ES-I3 (cell line): ENCODE results near the gene GZMM.

Source experiments
- H3K36me3 ChIP-seq: 2 replicates; pipeline ENCODE4 v1.6.1; 2013; ENCODE audit warnings: mild to moderate bottlenecking, low read length, control low read depth, moderate library complexity; ENCODE audit not compliant: insufficient read depth
- H3K4me1 ChIP-seq: 2 replicates; pipeline ENCODE4 v1.6.1; 2013; ENCODE audit warnings: mild to moderate bottlenecking, control low read depth, low read length; ENCODE audit not compliant: insufficient read depth
- H3K9ac ChIP-seq: 2 replicates; pipeline ENCODE4 v1.6.1; 2013; ENCODE audit warnings: low read depth, mild to moderate bottlenecking, low read length, moderate library complexity
- H3K9me3 ChIP-seq: 2 replicates; pipeline ENCODE4 v1.6.1; 2013; ENCODE audit warnings: mild to moderate bottlenecking, low read length, moderate library complexity; ENCODE audit not compliant: control insufficient read depth, insufficient read depth

Gene GZMM

GRCh38 chr19:519449-519865 is 24.4 kb upstream of the GZMM start:
- H3K9me3 ChIP-seq: no peaks in the 10 kb centered on the region; the same call in 1 of the 2 replicates
- no peaks in the 10 kb centered on the region for H3K4me1 ChIP-seq
- H3K9ac ChIP-seq: no peak overlapping the region
- no peaks in the 10 kb centered on the region for H3K36me3 ChIP-seq

- Histone ChIP-seq H3K9ac (no peak overlapping the region), H3K36me3 (no peaks in the 10 kb centered on the region), H3K9me3 (no peaks in the 10 kb centered on the region; the same call in 1 of the 2 replicates), H3K4me1 (no peaks in the 10 kb centered on the region; the same call in 1 of the 2 replicates)
Measured at GRCh38 chr19:522726-523125, 21.1 kb upstream of the GZMM start.

DNA sequence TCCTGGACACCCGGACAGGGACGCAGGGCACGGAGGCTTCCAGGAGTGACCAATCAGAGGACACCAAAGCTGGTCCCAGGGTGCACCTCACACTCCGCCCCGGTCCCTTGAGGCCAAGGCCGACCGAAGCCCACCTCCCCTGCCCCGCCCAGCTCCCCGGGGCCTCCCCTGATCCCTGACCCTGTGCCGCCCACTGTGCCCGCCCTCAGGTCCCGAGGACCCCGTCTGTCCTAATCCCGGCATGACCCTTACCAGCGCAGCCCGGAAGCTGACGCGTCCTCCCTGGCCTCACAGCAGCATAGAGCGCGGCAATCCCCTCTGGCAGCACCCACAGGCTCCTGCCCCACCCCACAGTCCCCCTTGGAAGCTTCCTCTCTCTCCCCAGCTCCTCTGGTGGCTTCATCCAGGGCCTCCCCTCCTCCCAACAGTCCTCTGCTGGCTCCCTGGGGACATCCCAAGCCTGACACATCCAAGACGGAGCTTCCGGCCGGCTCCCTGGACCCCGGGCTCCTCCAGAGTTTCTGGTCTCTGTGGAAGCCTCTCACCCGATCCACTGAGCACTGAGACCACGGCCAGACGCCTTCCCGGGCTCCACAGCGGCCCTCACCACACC is 19.7 kb upstream of the GZMM start:
- Histone ChIP-seq H3K9ac (no peak overlapping the region), H3K36me3 (no peaks in the 10 kb centered on the region), H3K9me3 (no peaks in the 10 kb centered on the region; the same call in 1 of the 2 replicates), H3K4me1 (no peaks in the 10 kb centered on the region; the same call in 1 of the 2 replicates)

GRCh38 chr19:525029-525428 is 18.8 kb upstream of the GZMM start:
- Histone ChIP-seq H3K9ac (peak overlapping the region; percentile 20; the same call in 1 of the 2 replicates), H3K9me3 (no peaks in the 10 kb centered on the region; the same call in 1 of the 2 replicates), H3K4me1 (no peaks in the 10 kb centered on the region; the same call in 1 of the 2 replicates)

DNA sequence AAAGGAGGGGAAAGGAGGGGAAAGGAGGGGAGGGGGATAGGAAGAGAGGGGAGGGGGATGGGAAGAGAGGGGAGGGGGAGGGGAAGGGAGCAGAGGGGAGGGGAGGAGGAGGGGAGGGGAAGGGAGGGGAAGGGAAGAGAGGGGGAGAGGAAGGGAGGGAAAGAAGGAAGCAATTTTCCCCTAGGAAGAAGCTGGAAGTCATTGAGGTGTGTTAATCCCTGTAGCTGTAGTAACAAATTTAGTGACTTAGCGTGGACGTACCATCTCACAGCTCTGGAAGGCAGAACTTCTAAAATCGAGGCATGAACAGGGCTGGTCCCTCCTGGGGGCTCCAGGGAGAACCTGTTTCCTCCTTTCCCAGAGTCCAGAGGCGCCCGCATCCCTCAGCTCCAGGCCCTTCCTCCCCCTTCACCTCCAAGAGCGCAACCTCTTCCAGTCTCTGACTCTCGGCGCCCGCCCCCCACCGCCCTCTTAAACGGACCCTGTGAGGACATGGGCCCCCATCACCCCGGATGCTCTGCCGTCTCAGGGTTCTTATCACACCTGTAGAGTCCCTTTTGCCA is 17.9 kb upstream of the GZMM start:
- Histone ChIP-seq H3K36me3 (no peaks in the 10 kb centered on the region), H3K9me3 (no peaks in the 10 kb centered on the region; the same call in 1 of the 2 replicates), H3K4me1 (no peaks in the 10 kb centered on the region; the same call in 1 of the 2 replicates), H3K9ac (no peak overlapping the region)

More at GRCh38 chr19:525029-525428, 18.8 kb upstream of the GZMM start:
- no peaks in the 10 kb centered on the region for H3K36me3 ChIP-seq

- Histone ChIP-seq H3K9ac (peak overlapping the region; percentile 90), H3K36me3 (no peaks in the 10 kb centered on the region), H3K4me1 (no peaks in the 10 kb centered on the region; the same call in 1 of the 2 replicates), H3K9me3 (no peaks in the 10 kb centered on the region; the same call in 1 of the 2 replicates)
Measured at GRCh38 chr19:530134-531008, 13.5 kb upstream of the GZMM start.

- Histone ChIP-seq H3K36me3 (no peaks in the 10 kb centered on the region), H3K9ac (peak overlapping the region; percentile 94), H3K9me3 (no peaks in the 10 kb centered on the region; the same call in 1 of the 2 replicates), H3K4me1 (no peaks in the 10 kb centered on the region)
Measured at GRCh38 chr19:531009-531752, 12.7 kb upstream of the GZMM start.

DNA sequence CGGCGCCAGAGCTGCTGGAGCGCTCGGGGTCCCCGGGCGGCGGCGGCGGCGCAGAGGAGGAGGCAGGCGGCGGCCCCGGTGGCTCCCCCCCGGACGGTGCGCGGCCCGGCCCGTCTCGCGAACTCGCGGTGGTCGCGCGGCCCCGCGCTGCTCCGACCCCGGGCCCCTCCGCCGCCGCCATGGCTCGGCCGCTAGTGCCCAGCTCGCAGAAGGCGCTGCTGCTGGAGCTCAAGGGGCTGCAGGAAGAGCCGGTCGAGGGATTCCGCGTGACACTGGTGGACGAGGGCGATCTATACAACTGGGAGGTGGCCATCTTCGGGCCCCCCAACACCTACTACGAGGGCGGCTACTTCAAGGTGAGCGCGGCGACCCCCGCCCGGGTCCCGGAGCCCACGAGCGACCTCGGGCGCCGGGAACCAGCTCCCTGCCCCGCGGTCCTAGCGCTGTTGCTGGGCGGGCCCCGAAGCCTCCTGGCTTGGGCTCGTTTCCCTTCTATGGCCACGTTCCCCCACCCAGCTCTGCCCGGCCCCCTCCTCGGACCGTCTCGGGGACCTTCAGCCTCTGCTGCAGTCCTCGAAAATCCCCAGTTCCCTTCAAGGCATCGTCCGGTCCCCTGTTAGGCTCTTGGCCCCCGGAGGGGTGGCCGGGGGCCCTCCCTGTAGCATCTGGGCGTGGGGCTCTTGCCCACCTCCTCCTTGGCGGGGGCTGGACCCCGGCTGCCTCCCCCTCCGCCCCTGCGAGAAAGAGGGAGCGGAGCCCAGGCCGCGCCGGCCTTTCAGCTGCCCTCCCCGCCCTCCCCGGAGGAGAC is 11.9 kb upstream of the GZMM start, which contains the start of gene CDC34:
TSS of gene CDC34 (plus strand) at position 8 of the 808 bp plus-strand sequence. CDS start at position 180, 172 bp downstream.
- Histone ChIP-seq H3K9ac (peak within 1 kb of the TSS; percentile 94), H3K36me3 (peaks cover 5% of the 10 kb centered on the region; the same call in 1 of the 2 replicates), H3K9me3 (no peaks in the 10 kb centered on the region; the same call in 1 of the 2 replicates), H3K4me1 (no peaks in the 10 kb centered on the region)

DNA sequence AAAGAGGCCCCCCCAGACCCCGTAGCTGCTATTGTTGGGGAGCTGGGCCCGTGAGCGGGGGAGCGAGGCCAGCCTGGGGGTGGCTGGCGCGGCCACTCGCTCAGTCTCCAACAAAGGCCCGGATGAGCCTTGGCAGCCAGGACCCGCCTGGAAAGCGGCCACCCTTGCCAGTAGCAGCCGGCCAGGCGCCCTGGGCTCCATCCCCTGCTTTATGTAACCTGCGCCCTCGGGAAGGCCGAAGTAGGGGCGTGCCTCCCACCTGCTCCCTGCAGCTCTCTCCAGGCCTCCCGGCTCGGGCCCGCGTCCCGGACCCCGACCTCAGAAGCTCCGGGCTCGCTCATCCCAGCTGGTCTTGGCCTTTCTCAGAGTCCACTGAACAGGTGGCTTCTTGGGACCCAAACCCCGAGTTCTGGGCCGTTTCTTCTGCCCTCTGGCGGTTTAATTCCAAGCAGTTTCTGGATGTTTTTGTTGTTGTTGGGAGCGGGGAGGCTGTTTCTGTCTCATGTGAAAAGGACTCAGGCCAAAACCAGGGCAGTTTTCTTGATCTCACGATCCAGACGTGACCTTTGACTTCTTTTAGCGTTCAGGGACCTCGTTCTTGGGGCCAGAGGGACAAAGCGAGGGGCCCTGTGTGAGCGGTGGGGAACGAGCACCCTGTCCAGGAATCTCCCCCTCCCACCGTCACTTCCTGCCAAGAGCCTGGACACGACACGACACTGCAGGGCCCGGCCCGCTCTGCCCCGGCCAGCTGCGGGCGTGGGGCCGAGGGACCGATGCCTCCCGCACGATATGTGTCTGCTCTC is 11.1 kb upstream of the GZMM start:
- Histone ChIP-seq H3K9me3 (no peaks in the 10 kb centered on the region; the same call in 1 of the 2 replicates), H3K9ac (peak overlapping the region; percentile 94), H3K4me1 (no peaks in the 10 kb centered on the region), H3K36me3 (peaks cover 7% of the 10 kb centered on the region; the same call in 1 of the 2 replicates)

DNA sequence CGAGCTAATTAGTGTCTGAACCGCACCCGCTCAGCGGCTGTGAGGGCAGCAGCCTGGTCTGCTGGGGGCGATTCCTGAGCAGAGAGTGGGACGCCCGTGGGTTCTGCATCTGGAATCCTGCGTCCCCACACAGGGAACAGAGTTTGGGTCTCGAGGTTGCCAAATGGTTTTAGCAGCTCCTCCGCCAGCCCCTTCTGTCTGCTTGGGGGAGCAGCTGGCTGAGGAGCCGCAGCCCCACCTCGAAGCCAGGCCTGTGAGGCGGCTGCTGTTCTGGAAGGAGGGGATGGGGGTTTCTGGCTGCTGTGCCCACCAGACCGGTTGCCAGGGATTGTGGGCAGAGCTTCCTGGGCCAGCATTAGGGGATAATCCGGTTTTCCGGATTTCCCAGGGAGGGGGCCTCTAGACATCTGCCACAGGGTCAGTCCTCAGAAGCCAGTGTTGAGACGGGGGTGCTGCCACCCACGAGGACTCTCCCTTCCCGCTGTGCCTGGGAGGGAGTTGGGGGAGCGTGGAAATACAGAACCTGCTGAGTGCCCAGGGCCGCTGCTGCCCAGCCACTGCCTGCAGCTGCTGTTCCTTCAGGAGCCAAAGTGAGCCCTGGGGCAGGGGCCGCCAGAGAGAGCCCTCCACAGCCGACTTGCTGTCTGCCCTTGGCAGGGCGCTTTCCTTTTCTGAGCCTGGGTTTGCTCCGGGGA is 10.3 kb upstream of the GZMM start:
- Histone ChIP-seq H3K4me1 (no peaks in the 10 kb centered on the region), H3K9ac (peak overlapping the region; percentile 94), H3K36me3 (peaks cover 7% of the 10 kb centered on the region; the same call in 1 of the 2 replicates), H3K9me3 (no peaks in the 10 kb centered on the region; the same call in 1 of the 2 replicates)

DNA sequence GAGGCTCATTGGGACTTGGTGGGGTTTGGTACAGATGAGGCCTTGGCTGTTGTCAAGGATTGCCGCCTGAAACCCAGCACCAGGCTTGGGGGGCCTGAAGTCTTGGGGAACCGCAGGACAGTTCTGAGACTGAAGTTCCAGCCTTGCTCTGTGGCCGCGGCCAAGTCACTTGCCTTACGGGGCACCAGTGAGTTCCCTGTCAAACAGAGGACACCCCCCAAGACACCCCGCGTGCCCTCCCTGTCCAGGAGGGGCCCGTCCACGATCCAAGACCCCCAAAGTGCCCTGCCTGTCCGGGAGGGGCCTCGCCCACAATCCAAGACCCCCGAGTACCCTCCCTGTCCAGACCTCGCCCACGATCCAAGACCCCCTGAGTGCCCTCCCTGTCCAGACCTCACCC is 9.8 kb upstream of the GZMM start:
- Histone ChIP-seq H3K4me1 (no peaks in the 10 kb centered on the region), H3K9me3 (no peaks in the 10 kb centered on the region), H3K36me3 (peaks cover 7% of the 10 kb centered on the region; the same call in 1 of the 2 replicates), H3K9ac (no peak overlapping the region)
